Caco-2 (cell line): ENCODE measurements around the gene SLC27A5. TPM values are rescaled to one million over a fixed set of nuclear protein-coding genes. Genes with fewer than 3 reads are reported as not detected.

ENCODE experiments used
- BruUV-seq: library from RNA; stranded (reverse); fragments of 400-500 nt; replicated peaks from 2 replicates; lab custom pipeline; 2021; lab: Mats Ljungman, UMichigan
- CTCF ChIA-PET: fragments of 300-600 bp; sonication (Branson Sonifier 250); formaldehyde crosslinking; loops from one replicate; lab custom pipeline; 2022; ENCODE audit warnings: antibody characterized with exemption; lab: Charles Lee
- POLR2A ChIA-PET: fragments of 300-600 bp; sonication (Branson Sonifier 250); formaldehyde crosslinking; loops from one replicate; lab custom pipeline; 2022; ENCODE audit warnings: antibody characterized with exemption; lab: Charles Lee
- DNase-seq, 2 experiments: peaks; one replicate each; pipeline versions ENCODE4 v3.0.0 to v3.0.0-alpha.2; 2020 to 2022
- H3K27me3 ChIP-seq: replicated peaks from 2 replicates; pipeline ENCODE4 v1.6.0; 2011; ENCODE audit warnings: low read length; ENCODE audit not compliant: control insufficient read depth, insufficient read depth
- H3K36me3 ChIP-seq: 2 replicates; pipeline ENCODE4 v1.5.1; 2011; ENCODE audit warnings: low read length; ENCODE audit not compliant: control insufficient read depth, insufficient read depth
- H3K4me1 ChIP-seq: fragments of 250-450 bp; sonication (Bioruptor Pico); 2 replicates; pipeline ENCODE4 v1.5.1; 2020; ENCODE audit warnings: mild to moderate bottlenecking
- H3K4me3 ChIP-seq: 2 replicates; pipeline ENCODE4 v1.5.1; 2011; ENCODE audit warnings: low read depth, mild to moderate bottlenecking, control low read depth, low read length
- H3K9me3 ChIP-seq: fragments of 250-450 bp; sonication (Bioruptor Pico); 2 replicates; pipeline ENCODE4 v1.5.1; 2020; ENCODE audit warnings: mild to moderate bottlenecking, moderate library complexity
- H3K27ac Mint-ChIP-seq: one replicate; pipeline ENCODE4 v1.8.0; 2022; ENCODE audit warnings: mixed read lengths; ENCODE audit not compliant: unreplicated experiment
- H3K27me3 Mint-ChIP-seq: one replicate; pipeline ENCODE4 v1.8.0; 2022; ENCODE audit warnings: mixed read lengths; ENCODE audit not compliant: insufficient read depth, unreplicated experiment
- H3K36me3 Mint-ChIP-seq: one replicate; pipeline ENCODE4 v1.8.0; 2022; ENCODE audit warnings: mild to moderate bottlenecking, mixed read lengths; ENCODE audit not compliant: insufficient read depth, unreplicated experiment
- H3K4me1 Mint-ChIP-seq: one replicate; pipeline ENCODE4 v1.8.0; 2022; ENCODE audit warnings: low read depth, mixed read lengths; ENCODE audit not compliant: unreplicated experiment
- H3K4me3 Mint-ChIP-seq: one replicate; pipeline ENCODE4 v1.8.0; 2022; ENCODE audit warnings: mild to moderate bottlenecking, moderate library complexity, mixed read lengths; ENCODE audit not compliant: unreplicated experiment
- H3K9me3 Mint-ChIP-seq: one replicate; pipeline ENCODE4 v1.8.0; 2022; ENCODE audit warnings: mixed read lengths; ENCODE audit not compliant: unreplicated experiment
- intact Hi-C: fragments of 100-400 bp; cut with micrococcal nuclease; formaldehyde crosslinking; loops from one replicate; pipeline ENCODE4 v1.10.0; 2022; ENCODE audit not compliant: unreplicated experiment
- total RNA-seq: library from RNA; stranded (reverse); gene quantifications from 2 replicates; pipeline ENCODE4 v1.2.3, GENCODE V29; 2022
- TF ChIP-seq, protein P1 (sequence below), 2 experiments: fragments of 200-600 bp in 1 of 2; IDR thresholded peaks; 1 replicate in 1 of 2; 2 replicates in 1 of 2; pipeline versions ENCODE4 v1.5.1 to v1.8.0; 2011 to 2022; ENCODE audit warnings: antibody characterized with exemption in 1 of 2, control low read depth in 1 of 2, inconsistent platforms in 1 of 2, low read depth in 1 of 2, low read length in 1 of 2, mild to moderate bottlenecking in 1 of 2, moderate library complexity in 1 of 2; ENCODE audit not compliant: insufficient read depth in 1 of 2, severe bottlenecking in 1 of 2, unreplicated experiment in 1 of 2

Gene SLC27A5
- total RNA-seq, 1 experiment from 2014 or later, result 10.3 TPM

DNA sequence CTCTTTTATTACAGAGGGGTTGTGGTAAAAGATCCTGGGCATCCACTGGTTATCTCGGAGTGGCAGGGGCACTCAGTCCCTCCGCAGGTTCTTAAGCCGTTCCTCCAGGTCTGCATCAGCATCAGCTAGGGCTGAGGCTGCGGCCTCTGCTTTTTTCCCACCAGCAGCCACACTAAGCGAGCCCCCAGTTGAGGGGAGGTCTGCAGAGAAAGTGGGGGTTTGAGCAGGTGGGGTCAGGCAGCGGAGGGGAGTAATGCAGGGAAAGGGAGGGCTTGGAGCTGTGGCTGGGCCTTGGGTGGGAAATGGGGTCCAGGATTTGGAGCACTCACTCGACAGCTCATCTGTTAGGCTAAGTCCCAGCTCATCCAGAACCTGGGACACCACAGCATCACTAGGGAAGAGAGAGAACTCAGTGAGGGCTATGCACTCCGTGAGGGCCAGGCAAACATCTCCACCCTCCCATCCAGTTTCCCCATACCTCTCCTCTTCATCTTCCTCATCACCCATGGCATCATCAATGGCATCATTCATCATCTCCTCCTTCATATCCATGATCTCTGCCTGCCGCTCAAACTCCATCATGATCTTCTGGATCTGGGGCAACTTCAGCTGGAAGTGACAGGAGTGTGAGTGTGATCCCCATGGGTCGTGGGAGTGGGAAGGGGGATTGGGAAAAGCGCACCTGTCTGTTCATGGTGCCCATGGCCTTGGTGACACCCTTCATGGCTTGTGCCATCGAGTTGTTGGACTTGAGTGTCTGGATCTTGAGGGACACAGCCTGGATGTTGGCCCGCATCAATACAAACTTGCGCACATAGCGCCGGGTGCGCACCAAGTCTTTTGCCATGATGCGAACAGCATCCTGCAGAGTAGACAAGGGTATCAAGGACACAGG, 40.0 kb upstream of the SLC27A5 start:
- peaks cover 20% of the 10 kb centered on the region for H3K36me3 ChIP-seq
- H3K9me3 ChIP-seq, result no peaks in the 10 kb centered on the region
- no peak overlapping the region for H3K4me3 Mint-ChIP-seq
- H3K9me3 Mint-ChIP-seq, result no peaks in the 10 kb centered on the region
- no peak overlapping the region for H3K27ac Mint-ChIP-seq
- H3K27me3 Mint-ChIP-seq, result no peaks in the 10 kb centered on the region
- no peak overlapping the region for H3K4me3 ChIP-seq
- TF ChIP-seq, protein P1, sequence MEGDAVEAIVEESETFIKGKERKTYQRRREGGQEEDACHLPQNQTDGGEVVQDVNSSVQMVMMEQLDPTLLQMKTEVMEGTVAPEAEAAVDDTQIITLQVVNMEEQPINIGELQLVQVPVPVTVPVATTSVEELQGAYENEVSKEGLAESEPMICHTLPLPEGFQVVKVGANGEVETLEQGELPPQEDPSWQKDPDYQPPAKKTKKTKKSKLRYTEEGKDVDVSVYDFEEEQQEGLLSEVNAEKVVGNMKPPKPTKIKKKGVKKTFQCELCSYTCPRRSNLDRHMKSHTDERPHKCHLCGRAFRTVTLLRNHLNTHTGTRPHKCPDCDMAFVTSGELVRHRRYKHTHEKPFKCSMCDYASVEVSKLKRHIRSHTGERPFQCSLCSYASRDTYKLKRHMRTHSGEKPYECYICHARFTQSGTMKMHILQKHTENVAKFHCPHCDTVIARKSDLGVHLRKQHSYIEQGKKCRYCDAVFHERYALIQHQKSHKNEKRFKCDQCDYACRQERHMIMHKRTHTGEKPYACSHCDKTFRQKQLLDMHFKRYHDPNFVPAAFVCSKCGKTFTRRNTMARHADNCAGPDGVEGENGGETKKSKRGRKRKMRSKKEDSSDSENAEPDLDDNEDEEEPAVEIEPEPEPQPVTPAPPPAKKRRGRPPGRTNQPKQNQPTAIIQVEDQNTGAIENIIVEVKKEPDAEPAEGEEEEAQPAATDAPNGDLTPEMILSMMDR (IDR thresholded peaks at IDR 0.05; ENCODE audit: insufficient read depth in 1 of 2, low read depth in 1 of 2, low read length in 1 of 2, severe bottlenecking in 1 of 2, unreplicated experiment in 1 of 2), result no peak
- peaks cover 10% of the 10 kb centered on the region; the same call in 1 of the 2 replicates for H3K4me1 ChIP-seq
- no peak for DNase-seq
- ChIA-PET POLR2A (interaction anchor here (0.9 to 3.5 kb wide), 2 partner anchors 8 to 11 kb away, joined by 4 to 40 read pairs; partner anchors contain the start of gene TRIM28), CTCF (no interaction called here)
- no peaks in the 10 kb centered on the region for H3K27me3 ChIP-seq
- TSS peak; percentile 36 for BruUV-seq
- intact Hi-C loops, result no loop called here
- H3K36me3 Mint-ChIP-seq, result peaks cover 98% of the 10 kb centered on the region
- H3K4me1 Mint-ChIP-seq, result peaks cover 22% of the 10 kb centered on the region

DNA sequence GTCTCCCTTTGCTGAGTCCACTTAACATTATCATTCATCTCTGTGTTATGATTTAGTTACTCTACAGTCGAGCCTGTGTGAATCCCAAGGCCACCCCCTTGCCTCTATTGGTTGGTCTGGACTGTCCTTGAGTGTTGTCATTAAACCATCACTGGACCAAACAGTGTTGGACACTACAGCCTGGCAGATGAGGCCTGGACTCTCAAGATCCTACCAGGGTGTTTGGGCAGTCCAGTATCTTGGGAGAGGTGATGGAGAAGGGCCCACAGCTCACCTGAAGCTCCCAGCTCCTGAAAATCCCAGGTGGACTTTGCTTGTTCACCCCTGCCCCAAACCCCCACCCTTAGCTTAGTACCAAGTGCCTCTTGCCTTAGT, 39.3 kb upstream of the SLC27A5 start:
- Mint-ChIP-seq H3K27ac (no peak overlapping the region), H3K9me3 (no peaks in the 10 kb centered on the region), H3K4me1 (peaks cover 29% of the 10 kb centered on the region), H3K4me3 (peak overlapping the region; percentile 5), H3K27me3 (no peaks in the 10 kb centered on the region), H3K36me3 (peaks cover 98% of the 10 kb centered on the region)
- no TSS peak for BruUV-seq
- Histone ChIP-seq H3K4me1 (peaks cover 15% of the 10 kb centered on the region), H3K27me3 (no peaks in the 10 kb centered on the region), H3K4me3 (no peak overlapping the region), H3K9me3 (no peaks in the 10 kb centered on the region), H3K36me3 (peaks cover 23% of the 10 kb centered on the region)
- ChIA-PET CTCF (no interaction called here), POLR2A (interaction anchor here (0.5 to 0.9 kb wide), 2 partner anchors 12 to 17 kb away, joined by 4 to 5 read pairs; no protein-coding TSS in a partner anchor)
- TF ChIP-seq, protein P1 (IDR thresholded peaks at IDR 0.05; ENCODE audit: insufficient read depth in 1 of 2, low read depth in 1 of 2, low read length in 1 of 2, severe bottlenecking in 1 of 2, unreplicated experiment in 1 of 2), result no peak
- no peak for DNase-seq
- intact Hi-C loops, result no loop called here

DNA sequence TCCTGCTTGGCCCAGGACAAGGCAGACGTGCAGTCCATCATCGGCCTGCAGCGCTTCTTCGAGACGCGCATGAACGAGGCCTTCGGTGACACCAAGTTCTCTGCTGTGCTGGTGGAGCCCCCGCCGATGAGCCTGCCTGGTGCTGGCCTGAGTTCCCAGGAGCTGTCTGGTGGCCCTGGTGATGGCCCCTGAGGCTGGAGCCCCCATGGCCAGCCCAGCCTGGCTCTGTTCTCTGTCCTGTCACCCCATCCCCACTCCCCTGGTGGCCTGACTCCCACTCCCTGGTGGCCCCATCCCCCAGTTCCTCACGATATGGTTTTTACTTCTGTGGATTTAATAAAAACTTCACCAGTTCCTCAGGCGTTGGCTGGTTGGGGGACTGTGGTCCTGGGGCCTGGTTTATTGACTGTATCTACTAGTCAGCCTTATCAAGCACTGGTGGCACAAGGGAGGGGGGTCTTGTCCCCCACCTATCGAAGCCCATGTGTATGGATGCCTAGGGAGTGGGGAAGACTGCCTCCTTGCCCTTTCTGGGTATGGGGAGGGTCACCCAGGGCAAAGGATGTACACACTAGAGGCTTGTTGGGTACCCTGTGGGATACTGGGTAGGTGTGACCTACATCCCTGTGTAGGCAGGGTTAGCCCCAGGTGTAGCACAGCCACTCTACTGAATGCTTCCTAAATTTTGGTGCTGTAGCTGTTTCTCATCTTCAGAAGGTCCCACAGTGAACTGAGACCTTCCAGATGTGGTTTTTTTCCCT, 38.8 kb upstream of the SLC27A5 start:
- no peak for DNase-seq
- peak overlapping the region; percentile 5 for H3K4me3 Mint-ChIP-seq
- H3K36me3 ChIP-seq, result peaks cover 24% of the 10 kb centered on the region
- intact Hi-C loops, result no loop called here
- TF ChIP-seq, protein P1 (IDR thresholded peaks at IDR 0.05; ENCODE audit: insufficient read depth in 1 of 2, low read depth in 1 of 2, low read length in 1 of 2, severe bottlenecking in 1 of 2, unreplicated experiment in 1 of 2), result no peak
- H3K27me3 Mint-ChIP-seq, result no peaks in the 10 kb centered on the region
- POLR2A ChIA-PET, result interaction anchor here (0.5 kb wide), 1 partner anchor 16 kb away, joined by 5 read pairs; no protein-coding TSS in a partner anchor
- H3K27ac Mint-ChIP-seq, result no peak overlapping the region
- H3K4me3 ChIP-seq, result no peak overlapping the region
- H3K9me3 Mint-ChIP-seq, result no peaks in the 10 kb centered on the region
- H3K36me3 Mint-ChIP-seq, result peaks cover 98% of the 10 kb centered on the region
- H3K27me3 ChIP-seq, result no peaks in the 10 kb centered on the region
- no peaks in the 10 kb centered on the region for H3K9me3 ChIP-seq
- BruUV-seq, result no TSS peak
- peaks cover 35% of the 10 kb centered on the region for H3K4me1 Mint-ChIP-seq
- CTCF ChIA-PET, result no interaction called here
- H3K4me1 ChIP-seq, result peaks cover 20% of the 10 kb centered on the region
